Parathyroid adenoma (tissue), 2 donors: ENCODE results near the gene EFHC1.

Source experiments
- H2AFZ ChIP-seq: fragments of 300-600 bp; sonication (generic); one replicate; pipeline ENCODE4 v1.7.0; 2017; ENCODE audit warnings: antibody characterized with exemption, mild to moderate bottlenecking
- H3K27ac ChIP-seq: fragments of 300-600 bp; sonication (generic); one replicate; pipeline ENCODE4 v1.7.0; 2017
- H3K27me3 ChIP-seq: fragments of 300-600 bp; sonication (generic); one replicate; pipeline ENCODE4 v1.7.0; 2017; ENCODE audit warnings: low read length; ENCODE audit not compliant: control insufficient read depth, insufficient read depth
- H3K36me3 ChIP-seq: fragments of 300-600 bp; sonication (generic); one replicate; pipeline ENCODE4 v1.7.0; 2017; ENCODE audit warnings: low read length; ENCODE audit not compliant: control insufficient read depth, insufficient read depth
- H3K4me1 ChIP-seq: fragments of 300-600 bp; sonication (generic); one replicate; pipeline ENCODE4 v1.7.0; 2017; ENCODE audit warnings: control low read depth
- H3K4me2 ChIP-seq: fragments of 300-600 bp; sonication (generic); one replicate; pipeline ENCODE4 v1.7.0; 2017; ENCODE audit warnings: low read length
- H3K4me3 ChIP-seq: fragments of 300-600 bp; sonication (generic); one replicate; pipeline ENCODE4 v1.7.0; 2017; ENCODE audit warnings: low read depth, low read length
- H3K79me2 ChIP-seq: fragments of 300-600 bp; sonication (generic); one replicate; pipeline ENCODE4 v1.7.0; 2017; ENCODE audit warnings: control low read depth
- H3K9ac ChIP-seq: fragments of 300-600 bp; sonication (generic); one replicate; pipeline ENCODE4 v1.7.0; 2017; ENCODE audit warnings: mild to moderate bottlenecking
- H3K9me3 ChIP-seq: fragments of 300-600 bp; sonication (generic); one replicate; pipeline ENCODE4 v1.7.0; 2017; ENCODE audit warnings: low read length; ENCODE audit not compliant: control insufficient read depth
- TF ChIP-seq, protein P1 (sequence below): fragments of 300-600 bp; sonication (generic); IDR thresholded peaks from one replicate; pipeline ENCODE4 v1.7.0; 2017; ENCODE audit warnings: antibody characterized with exemption, mild to moderate bottlenecking
- donor health status: primary hyperparathyroidism.

The EFHC1 gene

GRCh38 chr6:52533491-52533890, 113.3 kb downstream of the EFHC1 start:
- no peak overlapping the region for H2AFZ ChIP-seq
- TF ChIP-seq, protein P1, sequence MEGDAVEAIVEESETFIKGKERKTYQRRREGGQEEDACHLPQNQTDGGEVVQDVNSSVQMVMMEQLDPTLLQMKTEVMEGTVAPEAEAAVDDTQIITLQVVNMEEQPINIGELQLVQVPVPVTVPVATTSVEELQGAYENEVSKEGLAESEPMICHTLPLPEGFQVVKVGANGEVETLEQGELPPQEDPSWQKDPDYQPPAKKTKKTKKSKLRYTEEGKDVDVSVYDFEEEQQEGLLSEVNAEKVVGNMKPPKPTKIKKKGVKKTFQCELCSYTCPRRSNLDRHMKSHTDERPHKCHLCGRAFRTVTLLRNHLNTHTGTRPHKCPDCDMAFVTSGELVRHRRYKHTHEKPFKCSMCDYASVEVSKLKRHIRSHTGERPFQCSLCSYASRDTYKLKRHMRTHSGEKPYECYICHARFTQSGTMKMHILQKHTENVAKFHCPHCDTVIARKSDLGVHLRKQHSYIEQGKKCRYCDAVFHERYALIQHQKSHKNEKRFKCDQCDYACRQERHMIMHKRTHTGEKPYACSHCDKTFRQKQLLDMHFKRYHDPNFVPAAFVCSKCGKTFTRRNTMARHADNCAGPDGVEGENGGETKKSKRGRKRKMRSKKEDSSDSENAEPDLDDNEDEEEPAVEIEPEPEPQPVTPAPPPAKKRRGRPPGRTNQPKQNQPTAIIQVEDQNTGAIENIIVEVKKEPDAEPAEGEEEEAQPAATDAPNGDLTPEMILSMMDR = no peak
- no peak overlapping the region for H3K9ac ChIP-seq
- H3K27ac ChIP-seq = no peak overlapping the region
- H3K4me1 ChIP-seq = no peaks in the 10 kb centered on the region
- peaks cover 2% of the 10 kb centered on the region for H3K79me2 ChIP-seq
- no peaks in the 10 kb centered on the region for H3K27me3 ChIP-seq
- no peak overlapping the region for H3K4me2 ChIP-seq
- no peaks in the 10 kb centered on the region for H3K9me3 ChIP-seq
- no peaks in the 10 kb centered on the region for H3K36me3 ChIP-seq
- H3K4me3 ChIP-seq = no peak overlapping the region

DNA sequence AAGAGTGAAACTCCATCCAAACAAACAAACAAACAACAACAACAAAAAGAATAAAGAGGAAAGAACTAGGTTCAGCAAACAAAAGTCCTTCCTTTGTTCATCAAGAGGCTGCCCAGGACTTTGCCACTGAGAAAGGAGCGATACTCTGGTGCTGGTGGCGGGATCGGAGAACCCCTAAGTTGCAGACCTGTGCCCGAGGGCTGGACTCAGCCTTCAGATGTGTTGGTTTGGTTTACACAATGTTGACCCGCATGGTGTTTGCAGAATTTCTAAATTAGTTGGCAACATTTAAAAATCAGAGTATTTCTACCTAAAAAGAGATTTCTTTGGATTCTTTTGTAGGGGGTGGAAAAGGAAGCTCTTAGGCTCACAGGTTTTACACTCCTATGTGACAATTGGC, 114.2 kb downstream of the EFHC1 start:
- H3K4me3 ChIP-seq = no peak overlapping the region
- TF ChIP-seq, protein P1 = no peak
- peaks cover 2% of the 10 kb centered on the region for H3K79me2 ChIP-seq
- no peaks in the 10 kb centered on the region for H3K36me3 ChIP-seq
- H3K27me3 ChIP-seq = no peaks in the 10 kb centered on the region
- H2AFZ ChIP-seq = no peak overlapping the region
- H3K9ac ChIP-seq = no peak overlapping the region
- H3K9me3 ChIP-seq = no peaks in the 10 kb centered on the region
- H3K4me2 ChIP-seq = no peak overlapping the region
- H3K4me1 ChIP-seq = no peaks in the 10 kb centered on the region
- no peak overlapping the region for H3K27ac ChIP-seq

GRCh38 chr6:52534966-52535390, 114.8 kb downstream of the EFHC1 start:
- Histone ChIP-seq H3K4me1 (no peaks in the 10 kb centered on the region), H2AFZ (no peak overlapping the region), H3K9me3 (no peaks in the 10 kb centered on the region), H3K4me3 (no peak overlapping the region), H3K36me3 (no peaks in the 10 kb centered on the region), H3K27ac (no peak overlapping the region), H3K4me2 (no peak overlapping the region), H3K79me2 (peaks cover 2% of the 10 kb centered on the region), H3K9ac (no peak overlapping the region), H3K27me3 (no peaks in the 10 kb centered on the region)
- TF ChIP-seq, protein P1 = no peak

- TF ChIP-seq, protein P1 = no peak
- Histone ChIP-seq H3K27me3 (no peaks in the 10 kb centered on the region), H3K36me3 (no peaks in the 10 kb centered on the region), H3K9ac (no peak overlapping the region), H3K4me3 (no peak overlapping the region), H3K9me3 (no peaks in the 10 kb centered on the region), H3K4me1 (no peaks in the 10 kb centered on the region), H3K27ac (no peak overlapping the region), H3K79me2 (peaks cover 2% of the 10 kb centered on the region), H3K4me2 (no peak overlapping the region), H2AFZ (no peak overlapping the region)
These were observed 115.7 kb downstream of the EFHC1 start for GRCh38 chr6:52535711-52536423.

GRCh38 chr6:52536424-52536916, 116.3 kb downstream of the EFHC1 start:
- no peak overlapping the region for H3K4me2 ChIP-seq
- no peaks in the 10 kb centered on the region for H3K4me1 ChIP-seq
- H3K27ac ChIP-seq = no peak overlapping the region

More at GRCh38 chr6:52536424-52536916, 116.3 kb downstream of the EFHC1 start:
- H3K27me3 ChIP-seq = no peaks in the 10 kb centered on the region
- no peaks in the 10 kb centered on the region for H3K36me3 ChIP-seq
- no peak overlapping the region for H3K4me3 ChIP-seq
- H3K9ac ChIP-seq = no peak overlapping the region
- TF ChIP-seq, protein P1 = no peak
- no peaks in the 10 kb centered on the region for H3K9me3 ChIP-seq
- peaks cover 2% of the 10 kb centered on the region for H3K79me2 ChIP-seq
- H2AFZ ChIP-seq = no peak overlapping the region
